ENCODE data around the gene RNASE2. TPM values are rescaled to one million over a fixed set of nuclear protein-coding genes. Genes with fewer than 3 reads are reported as not detected.

RNASE2 gene
- total and polyA plus RNA-seq, 2 donors (not counting 3 experiments of a cell fraction or from before 2014, with no cell fraction given) = not detected

DNA sequence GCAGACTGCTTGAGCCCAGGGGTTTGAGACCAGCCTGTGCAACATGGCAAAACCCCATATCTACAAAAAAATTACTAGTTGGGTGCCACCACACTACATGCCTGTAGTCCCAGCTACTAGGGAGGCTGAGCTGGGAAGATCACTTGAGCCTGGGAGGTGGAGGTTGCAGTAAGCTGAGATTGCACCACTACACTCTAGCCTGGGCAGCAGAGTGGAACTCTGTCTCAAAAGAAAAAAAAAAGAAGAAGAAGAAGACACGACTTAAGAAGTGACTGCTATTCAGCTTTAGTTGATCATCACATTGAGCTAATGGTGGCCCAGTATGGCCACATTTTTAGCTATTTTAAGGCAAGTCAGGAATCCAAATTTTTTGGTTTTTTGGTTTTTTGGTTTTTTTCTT, 25.6 kb downstream of the RNASE2 start:
- H3K27me3 ChIP-seq (ENCODE audit: control insufficient read depth in 2 of 2, insufficient read depth in 2 of 2, low read length in 2 of 2) = no peaks in the 10 kb centered on the region
- TF ChIP-seq POLR2A (IDR thresholded peaks at IDR 0.05; ENCODE audit: low read depth, low read length) (no peak), GATA2 (IDR thresholded peaks at IDR 0.05; ENCODE audit: insufficient read depth, insufficient read length, low read depth, low read length) (no peak), FOS (IDR thresholded peaks at IDR 0.05; ENCODE audit: borderline replicate concordance, insufficient read depth, low read length) (no peak), MYC (IDR thresholded peaks at IDR 0.05; ENCODE audit: low read depth, low read length) (no peak), POLR2AphosphoS5 (IDR thresholded peaks at IDR 0.05; ENCODE audit: insufficient read depth, low read depth, low read length) (no peak), JUN (IDR thresholded peaks at IDR 0.05; ENCODE audit: borderline replicate concordance, insufficient read depth, insufficient read length, low read depth) (no peak), EZH2 (IDR thresholded peaks at IDR 0.05; ENCODE audit: borderline replicate concordance, low read depth, low read length, severe bottlenecking) (no peak)
- TF ChIP-seq, protein P1, sequence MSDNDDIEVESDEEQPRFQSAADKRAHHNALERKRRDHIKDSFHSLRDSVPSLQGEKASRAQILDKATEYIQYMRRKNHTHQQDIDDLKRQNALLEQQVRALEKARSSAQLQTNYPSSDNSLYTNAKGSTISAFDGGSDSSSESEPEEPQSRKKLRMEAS (IDR thresholded peaks at IDR 0.05; ENCODE audit: insufficient read depth, insufficient read length) = no peak
- TF ChIP-seq, protein P2, sequence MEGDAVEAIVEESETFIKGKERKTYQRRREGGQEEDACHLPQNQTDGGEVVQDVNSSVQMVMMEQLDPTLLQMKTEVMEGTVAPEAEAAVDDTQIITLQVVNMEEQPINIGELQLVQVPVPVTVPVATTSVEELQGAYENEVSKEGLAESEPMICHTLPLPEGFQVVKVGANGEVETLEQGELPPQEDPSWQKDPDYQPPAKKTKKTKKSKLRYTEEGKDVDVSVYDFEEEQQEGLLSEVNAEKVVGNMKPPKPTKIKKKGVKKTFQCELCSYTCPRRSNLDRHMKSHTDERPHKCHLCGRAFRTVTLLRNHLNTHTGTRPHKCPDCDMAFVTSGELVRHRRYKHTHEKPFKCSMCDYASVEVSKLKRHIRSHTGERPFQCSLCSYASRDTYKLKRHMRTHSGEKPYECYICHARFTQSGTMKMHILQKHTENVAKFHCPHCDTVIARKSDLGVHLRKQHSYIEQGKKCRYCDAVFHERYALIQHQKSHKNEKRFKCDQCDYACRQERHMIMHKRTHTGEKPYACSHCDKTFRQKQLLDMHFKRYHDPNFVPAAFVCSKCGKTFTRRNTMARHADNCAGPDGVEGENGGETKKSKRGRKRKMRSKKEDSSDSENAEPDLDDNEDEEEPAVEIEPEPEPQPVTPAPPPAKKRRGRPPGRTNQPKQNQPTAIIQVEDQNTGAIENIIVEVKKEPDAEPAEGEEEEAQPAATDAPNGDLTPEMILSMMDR (IDR thresholded peaks at IDR 0.05; ENCODE audit: extremely low read depth in 1 of 2, insufficient read depth in 1 of 2, low read depth in 1 of 2, low read length in 2 of 2) = no peak
- no peak for FAIRE-seq
- no peak overlapping the region for H3K27ac ChIP-seq (ENCODE audit: insufficient read depth, low read depth, low read length)
- no peaks in the 10 kb centered on the region for H3K4me1 ChIP-seq (ENCODE audit: control insufficient read depth, extremely low read depth, insufficient read depth, low read length)
- no peak overlapping the region for H3K4me3 ChIP-seq (replicated peaks in 1 of 3; ENCODE audit: insufficient read depth in 1 of 3, low read depth in 1 of 3, low read length in 3 of 3)
- CTCF ChIA-PET = interaction anchor here (1.5 kb wide), 1 partner anchor 10 kb away, joined by 11 read pairs; no protein-coding TSS in a partner anchor
- H2AFZ ChIP-seq (ENCODE audit: low read depth, low read length) = no peak overlapping the region
- H3K9me1 ChIP-seq (replicated peaks; ENCODE audit: control insufficient read depth, extremely low read depth, insufficient read depth, low read length) = no peaks in the 10 kb centered on the region
- no peaks in the 10 kb centered on the region for H3K36me3 ChIP-seq (ENCODE audit: control insufficient read depth in 2 of 2, extremely low read depth in 1 of 2, insufficient read depth in 2 of 2, low read length in 2 of 2)
- no peaks in the 10 kb centered on the region for H4K20me1 ChIP-seq (replicated peaks; ENCODE audit: control insufficient read depth, extremely low read depth, insufficient read depth, low read length)
- DNase-seq (ENCODE audit: low read depth, low spot score) = no peak
- POLR2A ChIA-PET = no interaction called here
- H3K9me3 ChIP-seq (replicated peaks; ENCODE audit: control insufficient read depth, insufficient read depth, low read length) = no peaks in the 10 kb centered on the region
- no TSS peak for BruUV-seq (replicated peaks)
- no peaks in the 10 kb centered on the region for H3K79me2 ChIP-seq (ENCODE audit: control insufficient read depth, insufficient read depth, low read length)
- no peak overlapping the region for H3K9ac ChIP-seq (replicated peaks; ENCODE audit: extremely low read depth, insufficient read depth, low read length)
- intact Hi-C loops (cut with micrococcal nuclease) = no loop called here
- no peak overlapping the region for H3K4me2 ChIP-seq (ENCODE audit: insufficient read depth, low read length)
- dilution Hi-C loops (cut with MboI; ENCODE audit: extremely low pct_ligation_motif_present, low sequenced_read_pairs) = no loop called here
